Measurements from ENCODE around the gene TANGO2.

Gene TANGO2

GRCh38 chr22:20111045-20111688 lies 90.3 kb downstream of the TANGO2 start:
- H3K36me3 ChIP-seq (ENCODE audit: control insufficient read depth in 1 of 2, insufficient read depth in 2 of 2, low read length in 2 of 2), result peaks cover 33 to 88% of the 10 kb centered on the region in 2 donors
- peaks cover 0 to 10% of the 10 kb centered on the region in 2 donors for H3K4me1 ChIP-seq (ENCODE audit: control insufficient read depth in 1 of 2, insufficient read depth in 2 of 2, low read length in 2 of 2)
- H3K9me3 ChIP-seq (ENCODE audit: control insufficient read depth in 1 of 2, low read length in 2 of 2), result no peaks in the 10 kb centered on the region
- no peak overlapping the region for H3K4me3 ChIP-seq (ENCODE audit: low read depth in 1 of 2, low read length in 2 of 2)
- no peak overlapping the region for H3K27ac ChIP-seq (ENCODE audit: low read length)
- no peaks in the 10 kb centered on the region for H3K27me3 ChIP-seq (ENCODE audit: low read depth, low read length)

GRCh38 chr22:20111689-20112622 lies 91.0 kb downstream of the TANGO2 start:
- no peak overlapping the region for H3K4me3 ChIP-seq (ENCODE audit: low read depth in 1 of 2, low read length in 2 of 2)
- peaks cover 0 to 14% of the 10 kb centered on the region in 2 donors for H3K4me1 ChIP-seq (ENCODE audit: control insufficient read depth in 1 of 2, insufficient read depth in 2 of 2, low read length in 2 of 2)
- no peak overlapping the region for H3K27ac ChIP-seq (ENCODE audit: low read length)

DNA sequence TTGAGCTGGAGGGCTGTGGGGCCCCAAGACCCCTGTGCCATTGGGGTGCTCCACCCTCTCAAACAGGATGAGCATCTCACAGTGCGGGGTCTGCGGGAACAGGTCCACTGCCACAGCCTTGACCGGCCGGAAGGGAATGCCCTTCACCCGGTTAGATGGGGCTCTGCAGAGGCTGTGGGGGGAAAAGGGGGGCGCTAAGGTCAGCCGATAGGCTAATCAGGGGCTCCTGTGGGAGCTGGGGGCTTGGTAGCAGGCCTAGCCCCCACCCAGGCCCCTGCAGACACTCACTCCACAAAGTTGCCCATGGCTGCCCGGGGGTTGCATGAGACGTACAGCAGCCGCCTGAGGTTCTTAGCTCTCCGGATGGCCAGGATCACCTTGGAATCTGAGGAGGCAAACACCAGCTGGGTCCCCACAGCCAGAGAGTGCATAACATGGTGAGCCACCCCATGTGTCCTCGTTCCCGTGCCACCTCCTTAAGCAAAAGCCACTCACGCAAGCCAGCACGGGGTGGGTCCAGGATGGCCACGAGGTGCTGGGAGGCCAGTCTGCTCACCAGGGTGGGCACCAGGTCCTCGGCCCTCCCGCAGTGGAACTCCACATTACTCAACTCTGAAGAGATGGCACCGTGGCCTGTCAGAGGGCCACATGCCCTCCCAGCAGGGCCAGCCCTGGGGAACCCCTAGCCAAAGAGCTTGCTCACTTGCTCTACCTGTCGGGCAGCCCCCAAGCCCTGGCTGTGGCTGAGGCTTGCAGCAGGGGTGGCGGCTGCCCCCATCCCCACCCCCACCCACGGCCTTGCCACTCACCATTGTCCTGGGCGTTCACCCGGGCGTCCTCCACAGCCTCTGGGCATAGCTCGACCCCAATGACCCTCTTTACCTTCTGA lies 92.0 kb downstream of the TANGO2 start:
- Histone ChIP-seq H3K9me3 (ENCODE audit: control insufficient read depth in 1 of 2, low read length in 2 of 2) (no peaks in the 10 kb centered on the region), H3K27ac (ENCODE audit: low read length) (no peak overlapping the region), H3K36me3 (ENCODE audit: control insufficient read depth in 1 of 2, insufficient read depth in 2 of 2, low read length in 2 of 2) (peaks cover 16 to 71% of the 10 kb centered on the region in 2 donors), H3K4me3 (ENCODE audit: low read depth in 1 of 2, low read length in 2 of 2) (no peak overlapping the region), H3K27me3 (ENCODE audit: low read depth, low read length) (no peaks in the 10 kb centered on the region), H3K4me1 (ENCODE audit: control insufficient read depth in 1 of 2, insufficient read depth in 2 of 2, low read length in 2 of 2) (peaks cover 0 to 16% of the 10 kb centered on the region in 2 donors)

More at GRCh38 chr22:20111689-20112622, 91.0 kb downstream of the TANGO2 start:
- no peaks in the 10 kb centered on the region for H3K27me3 ChIP-seq (ENCODE audit: low read depth, low read length)
- peaks cover 25 to 80% of the 10 kb centered on the region in 2 donors for H3K36me3 ChIP-seq (ENCODE audit: control insufficient read depth in 1 of 2, insufficient read depth in 2 of 2, low read length in 2 of 2)
- H3K9me3 ChIP-seq (ENCODE audit: control insufficient read depth in 1 of 2, low read length in 2 of 2), result no peaks in the 10 kb centered on the region

GRCh38 chr22:20113551-20114310 lies 92.8 kb downstream of the TANGO2 start:
- Histone ChIP-seq H3K4me1 (ENCODE audit: control insufficient read depth in 1 of 2, insufficient read depth in 2 of 2, low read length in 2 of 2) (peaks cover 6 to 24% of the 10 kb centered on the region in 2 donors), H3K27ac (ENCODE audit: low read length) (no peak overlapping the region), H3K27me3 (ENCODE audit: low read depth, low read length) (no peaks in the 10 kb centered on the region), H3K36me3 (ENCODE audit: control insufficient read depth in 1 of 2, insufficient read depth in 2 of 2, low read length in 2 of 2) (peaks cover 8 to 62% of the 10 kb centered on the region in 2 donors), H3K4me3 (ENCODE audit: low read depth in 1 of 2, low read length in 2 of 2) (no peak overlapping the region), H3K9me3 (ENCODE audit: control insufficient read depth in 1 of 2, low read length in 2 of 2) (no peaks in the 10 kb centered on the region)

GRCh38 chr22:20114506-20115475 lies 93.9 kb downstream of the TANGO2 start:
- peaks cover 6 to 33% of the 10 kb centered on the region in 2 donors for H3K4me1 ChIP-seq (ENCODE audit: control insufficient read depth in 1 of 2, insufficient read depth in 2 of 2, low read length in 2 of 2)
- H3K9me3 ChIP-seq (ENCODE audit: control insufficient read depth in 1 of 2, low read length in 2 of 2), result no peaks in the 10 kb centered on the region
- no peaks in the 10 kb centered on the region for H3K27me3 ChIP-seq (ENCODE audit: low read depth, low read length)
- H3K27ac ChIP-seq (ENCODE audit: low read length), result no peak overlapping the region
- H3K4me3 ChIP-seq (ENCODE audit: low read depth in 1 of 2, low read length in 2 of 2), result no peak overlapping the region
- H3K36me3 ChIP-seq (ENCODE audit: control insufficient read depth in 1 of 2, insufficient read depth in 2 of 2, low read length in 2 of 2), result peaks cover 4 to 59% of the 10 kb centered on the region in 2 donors

DNA sequence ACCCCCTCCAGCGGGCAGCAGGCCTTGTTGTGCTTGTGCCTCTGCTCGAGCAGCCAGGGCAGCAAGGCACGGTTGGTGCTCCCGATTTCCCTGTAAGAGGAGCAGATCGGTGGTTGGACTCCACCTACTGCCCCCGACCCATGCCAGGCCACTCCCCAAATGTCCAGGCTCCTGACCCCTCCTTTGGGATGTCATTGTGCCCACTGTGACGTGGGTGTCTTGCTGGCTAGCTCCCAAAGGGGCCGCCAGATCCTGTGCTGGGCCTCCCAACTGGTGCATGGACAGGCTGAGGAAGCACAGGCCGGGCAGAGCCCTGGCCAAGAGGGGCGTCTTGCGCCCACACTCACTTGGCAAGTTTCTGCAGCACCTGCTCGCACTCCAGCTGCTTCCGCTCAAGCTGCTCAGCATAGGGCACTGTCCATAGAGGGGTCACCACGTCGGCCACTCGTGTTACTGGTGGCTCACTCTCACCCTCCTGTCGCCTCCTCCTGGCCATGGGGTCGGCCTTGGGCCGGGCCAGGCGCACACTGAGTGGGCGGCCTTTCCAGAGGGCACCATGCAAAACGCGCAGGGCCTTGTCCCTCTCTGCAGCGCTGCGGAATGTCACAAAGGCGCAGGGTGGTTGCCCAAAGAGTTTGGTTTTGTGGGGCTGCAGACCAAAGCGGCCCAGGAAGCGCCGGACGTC lies 94.9 kb downstream of the TANGO2 start, which contains the start of gene RANBP1:
Gene RANBP1 (plus strand): TSS at position 414 of the 685 bp plus-strand sequence. CDS start 81 bp downstream, at position 495.
- Histone ChIP-seq H3K9me3 (ENCODE audit: control insufficient read depth in 1 of 2, low read length in 2 of 2) (no peaks in the 10 kb centered on the region), H3K4me1 (ENCODE audit: control insufficient read depth in 1 of 2, insufficient read depth in 2 of 2, low read length in 2 of 2) (peaks cover 6 to 44% of the 10 kb centered on the region in 2 donors), H3K27me3 (ENCODE audit: low read depth, low read length) (no peaks in the 10 kb centered on the region), H3K36me3 (ENCODE audit: control insufficient read depth in 1 of 2, insufficient read depth in 2 of 2, low read length in 2 of 2) (peaks cover 8 to 59% of the 10 kb centered on the region in 2 donors), H3K4me3 (ENCODE audit: low read depth in 1 of 2, low read length in 2 of 2) (peak within 1 kb of the TSS; percentile 76 to 94), H3K27ac (ENCODE audit: low read length) (peak within 1 kb of the TSS; percentile 82)

DNA sequence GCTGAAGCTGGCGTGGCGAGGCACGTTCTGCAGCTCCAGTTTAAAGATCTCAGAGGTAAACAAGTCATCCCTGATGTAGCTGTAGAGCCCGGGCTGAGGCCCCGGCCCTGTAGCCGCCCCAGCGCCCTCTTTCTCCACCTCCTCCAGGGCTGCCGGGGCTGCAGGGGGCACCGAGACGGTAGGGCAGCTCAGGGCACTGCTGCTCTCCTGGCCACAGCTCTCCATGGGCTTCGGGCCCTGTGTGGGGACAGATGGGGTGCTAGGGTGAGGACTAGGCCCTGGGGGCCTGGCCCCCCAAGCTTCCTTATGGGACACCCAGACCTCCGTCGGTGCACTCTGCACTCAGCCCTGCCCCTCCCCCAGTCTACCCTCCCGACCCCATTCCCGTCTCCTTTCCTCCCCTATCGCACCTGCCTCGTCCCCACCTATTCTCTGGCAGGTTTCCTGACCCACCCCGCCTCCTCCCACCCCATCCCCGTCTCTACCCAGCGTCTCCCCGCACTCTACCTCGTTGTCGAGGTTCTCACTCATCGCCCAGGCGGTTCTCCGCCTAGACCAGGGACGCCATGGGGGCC lies 95.6 kb downstream of the TANGO2 start:
- Histone ChIP-seq H3K4me3 (ENCODE audit: low read depth in 1 of 2, low read length in 2 of 2) (peak overlapping the region; percentile 76 to 94), H3K27me3 (ENCODE audit: low read depth, low read length) (no peaks in the 10 kb centered on the region), H3K36me3 (ENCODE audit: control insufficient read depth in 1 of 2, insufficient read depth in 2 of 2, low read length in 2 of 2) (peaks cover 8 to 57% of the 10 kb centered on the region in 2 donors), H3K27ac (ENCODE audit: low read length) (peak overlapping the region; percentile 82), H3K9me3 (ENCODE audit: control insufficient read depth in 1 of 2, low read length in 2 of 2) (no peaks in the 10 kb centered on the region), H3K4me1 (ENCODE audit: control insufficient read depth in 1 of 2, insufficient read depth in 2 of 2, low read length in 2 of 2) (peaks cover 6 to 45% of the 10 kb centered on the region in 2 donors)

Measured in muscle layer of duodenum (tissue), 2 donors.